D721Med (cell line): Measurements from ENCODE around the gene LMCD1.

ENCODE experiments used
- DNase-seq: peaks from one replicate; pipeline ENCODE4 v3.0.0; 2011; ENCODE audit warnings: low spot score; ENCODE audit not compliant: insufficient read length
- FAIRE-seq: peaks from 2 replicates; lab custom pipeline; 2011; peaks lifted over from hg19 to GRCh38; lab: Jason Lieb, UNC
- TF ChIP-seq, protein P1 (sequence below): IDR thresholded peaks from 2 replicates; pipeline ENCODE4 v1.5.1; 2012; ENCODE audit warnings: mild to moderate bottlenecking, control low read depth; ENCODE audit not compliant: insufficient read depth; ENCODE audit errors: missing control alignments

LMCD1 gene

DNA sequence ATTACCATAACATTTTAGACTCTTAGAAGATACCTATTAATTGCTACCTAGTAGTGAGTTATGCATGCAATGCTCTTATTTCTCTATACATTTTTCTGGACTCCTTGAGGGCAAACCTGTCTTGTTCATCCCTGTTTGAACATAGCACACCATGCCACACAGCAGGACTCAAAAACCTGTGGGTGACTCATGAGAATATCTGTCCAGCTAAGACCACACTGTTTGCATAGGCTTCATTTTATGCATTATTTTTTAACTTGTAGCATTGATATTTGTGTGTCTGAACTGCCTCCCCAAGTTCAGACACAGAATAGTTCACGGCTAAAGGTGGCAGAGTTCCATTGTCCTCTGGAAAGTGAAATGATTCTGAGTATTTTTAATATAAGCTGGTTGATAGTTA, 1.8 kb downstream of the LMCD1 start:
- no peak for DNase-seq
- TF ChIP-seq, protein P1, sequence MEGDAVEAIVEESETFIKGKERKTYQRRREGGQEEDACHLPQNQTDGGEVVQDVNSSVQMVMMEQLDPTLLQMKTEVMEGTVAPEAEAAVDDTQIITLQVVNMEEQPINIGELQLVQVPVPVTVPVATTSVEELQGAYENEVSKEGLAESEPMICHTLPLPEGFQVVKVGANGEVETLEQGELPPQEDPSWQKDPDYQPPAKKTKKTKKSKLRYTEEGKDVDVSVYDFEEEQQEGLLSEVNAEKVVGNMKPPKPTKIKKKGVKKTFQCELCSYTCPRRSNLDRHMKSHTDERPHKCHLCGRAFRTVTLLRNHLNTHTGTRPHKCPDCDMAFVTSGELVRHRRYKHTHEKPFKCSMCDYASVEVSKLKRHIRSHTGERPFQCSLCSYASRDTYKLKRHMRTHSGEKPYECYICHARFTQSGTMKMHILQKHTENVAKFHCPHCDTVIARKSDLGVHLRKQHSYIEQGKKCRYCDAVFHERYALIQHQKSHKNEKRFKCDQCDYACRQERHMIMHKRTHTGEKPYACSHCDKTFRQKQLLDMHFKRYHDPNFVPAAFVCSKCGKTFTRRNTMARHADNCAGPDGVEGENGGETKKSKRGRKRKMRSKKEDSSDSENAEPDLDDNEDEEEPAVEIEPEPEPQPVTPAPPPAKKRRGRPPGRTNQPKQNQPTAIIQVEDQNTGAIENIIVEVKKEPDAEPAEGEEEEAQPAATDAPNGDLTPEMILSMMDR, result no peak
- no peak for FAIRE-seq

- TF ChIP-seq, protein P1, result peak; percentile 11
- no peak for DNase-seq
- no peak for FAIRE-seq
These were observed 2.4 kb downstream of the LMCD1 start for GRCh38 chr3:8503871-8504610.

DNA sequence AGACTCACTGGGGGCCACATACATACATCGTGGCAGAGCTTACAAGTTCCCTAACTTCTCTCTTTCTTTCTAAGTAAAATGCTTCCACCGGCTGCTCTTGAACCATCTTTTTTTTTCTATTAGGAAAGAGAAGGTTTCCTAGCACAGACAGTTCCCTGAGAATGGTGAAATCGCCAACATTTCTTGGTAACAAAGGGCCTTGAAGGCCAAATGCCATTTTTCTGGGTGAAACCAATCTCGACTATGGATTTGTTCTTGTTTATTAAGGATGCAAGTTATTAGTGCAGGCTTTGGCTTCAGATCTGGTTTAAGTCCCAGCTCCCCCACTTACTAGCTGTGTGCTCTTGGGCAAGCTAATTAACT, 3.0 kb downstream of the LMCD1 start:
- FAIRE-seq (no peak), DNase-seq (no peak)

GRCh38 chr3:8505621-8506020, 4.0 kb downstream of the LMCD1 start:
- TF ChIP-seq, protein P1, result no peak
- DNase-seq, result no peak
- FAIRE-seq, result no peak

More for the DNA sequence above, 3.0 kb downstream of the LMCD1 start:
- TF ChIP-seq, protein P1, result no peak

GRCh38 chr3:8506571-8507061, 5.0 kb downstream of the LMCD1 start:
- no peak for FAIRE-seq
- DNase-seq, result no peak
- TF ChIP-seq, protein P1, result no peak

- DNase-seq (no peak), FAIRE-seq (no peak)
- TF ChIP-seq, protein P1, result no peak
These were observed 5.9 kb downstream of the LMCD1 start for GRCh38 chr3:8507496-8507895.

- DNase-seq, result no peak
- TF ChIP-seq, protein P1, result no peak
- no peak for FAIRE-seq
These were observed 8.3 kb downstream of the LMCD1 start for GRCh38 chr3:8509961-8510360.
